H1 (cell line): ENCODE data around the gene TRAT1. TPM values are rescaled to one million over a fixed set of nuclear protein-coding genes. Genes with fewer than 3 reads are reported as not detected.

ENCODE experiments used
- CTCF ChIA-PET: fragments of 300-600 bp; sonication (Branson Sonifier 250); formaldehyde crosslinking; loops from one replicate; lab custom pipeline; 2021; ENCODE audit not compliant: partially characterized antibody; lab: Charles Lee
- POLR2A ChIA-PET: fragments of 300-600 bp; sonication (Branson Sonifier 250); formaldehyde crosslinking; loops from one replicate; lab custom pipeline; 2021; ENCODE audit warnings: inconsistent platforms; ENCODE audit not compliant: partially characterized antibody; lab: Charles Lee
- DNase-seq, 2 experiments: peaks; one replicate each; pipeline versions ENCODE4 v3.0.0 to v3.0.0-alpha.2; 2010 to 2022; ENCODE audit warnings: low spot score in 2 of 2, low read depth in 1 of 2, mixed read lengths in 1 of 2
- FAIRE-seq: peaks from 2 replicates; lab custom pipeline; 2011; peaks lifted over from hg19 to GRCh38; lab: Jason Lieb, UNC
- H2AFZ ChIP-seq: 2 replicates; pipeline ENCODE4 v1.8.1; 2012; ENCODE audit warnings: low read length, inconsistent platforms
- H2AK5ac ChIP-seq: 2 replicates; pipeline ENCODE4 v1.6.1; 2013; ENCODE audit warnings: low read depth, low read length
- H2BK120ac ChIP-seq: replicated peaks from 2 replicates; pipeline ENCODE3; 2013; ENCODE audit warnings: low read depth, low read length, inconsistent platforms
- H2BK12ac ChIP-seq: 2 replicates; pipeline ENCODE4 v1.6.1; 2013; ENCODE audit warnings: low read depth, low read length
- H2BK15ac ChIP-seq: 2 replicates; pipeline ENCODE4 v1.6.1; 2013; ENCODE audit warnings: low read length
- H2BK20ac ChIP-seq: 2 replicates; pipeline ENCODE4 v1.6.1; 2013; ENCODE audit warnings: low read length
- H2BK5ac ChIP-seq: 2 replicates; pipeline ENCODE4 v1.6.1; 2013; ENCODE audit warnings: low read depth, low read length
- H3K14ac ChIP-seq: 2 replicates; pipeline ENCODE4 v1.6.1; 2013; ENCODE audit warnings: inconsistent platforms; ENCODE audit not compliant: insufficient read length
- H3K18ac ChIP-seq: 2 replicates; pipeline ENCODE4 v1.6.1; 2013; ENCODE audit warnings: low read length; ENCODE audit errors: extremely low read depth
- H3K23ac ChIP-seq: 2 replicates; pipeline ENCODE4 v1.6.1; 2013; ENCODE audit warnings: inconsistent platforms; ENCODE audit not compliant: insufficient read length
- H3K23me2 ChIP-seq: 2 replicates; pipeline ENCODE4 v1.6.1; 2013; ENCODE audit warnings: low read depth, low read length
- H3K27ac ChIP-seq: 2 replicates; pipeline ENCODE4 v1.6.1; 2011; ENCODE audit warnings: low read depth, low read length, inconsistent platforms
- H3K27me3 ChIP-seq, 4 experiments: replicated peaks in 1 of 4; 1 replicate in 1 of 4; 2 replicates in 3 of 4; pipeline versions ENCODE4 v1.6.1 to v1.8.1; 2011 to 2013; ENCODE audit warnings: low read length in 3 of 4, mild to moderate bottlenecking in 3 of 4, inconsistent platforms in 2 of 4, mixed read lengths in 2 of 4, moderate library complexity in 1 of 4; ENCODE audit not compliant: control insufficient read depth in 3 of 4, insufficient read depth in 3 of 4; ENCODE audit errors: extremely low read depth in 1 of 4
- H3K36me3 ChIP-seq, 4 experiments: 2 replicates each; pipeline versions ENCODE4 v1.6.1 to v1.8.1; 2011 to 2013; ENCODE audit warnings: mild to moderate bottlenecking in 4 of 4, low read length in 3 of 4, moderate library complexity in 2 of 4, control low read depth in 1 of 4, inconsistent platforms in 1 of 4; ENCODE audit not compliant: insufficient read depth in 4 of 4, control insufficient read depth in 2 of 4
- H3K4ac ChIP-seq: replicated peaks from 2 replicates; pipeline ENCODE3; 2013; ENCODE audit warnings: low read length, low read depth, mixed read lengths, inconsistent platforms; ENCODE audit not compliant: insufficient read length
- H3K4me1 ChIP-seq, 4 experiments: replicated peaks in 1 of 4; 1 replicate in 1 of 4; 2 replicates in 3 of 4; pipeline versions ENCODE4 v1.6.1 to v1.8.1; 2011 to 2013; ENCODE audit warnings: low read length in 3 of 4, inconsistent platforms in 2 of 4, mixed read lengths in 1 of 4; ENCODE audit not compliant: insufficient read depth in 4 of 4, control insufficient read depth in 3 of 4
- H3K4me2 ChIP-seq, 2 experiments: 2 replicates each; pipeline versions ENCODE4 v1.6.1 to v1.8.1; 2011 to 2013; ENCODE audit warnings: low read depth in 2 of 2, low read length in 2 of 2, control low read depth in 1 of 2, inconsistent platforms in 1 of 2, mild to moderate bottlenecking in 1 of 2; ENCODE audit not compliant: insufficient read depth in 1 of 2
- H3K4me3 ChIP-seq, 4 experiments: fragments of 200-600, 300-600 bp in 1 of 4; sonication (generic), shearing (Covaris generic), sonication (Bioruptor Twin) in 1 of 4; 2 replicates each; pipeline versions ENCODE4 v1.5.1 to v1.8.1; 2011 to 2016; ENCODE audit warnings: low read length in 4 of 4, low read depth in 3 of 4, control low read depth in 2 of 4, inconsistent platforms in 2 of 4, mild to moderate bottlenecking in 2 of 4, mixed read lengths in 1 of 4, moderate library complexity in 1 of 4; ENCODE audit not compliant: insufficient read depth in 2 of 4; ENCODE audit errors: extremely low read depth in 1 of 4
- H3K56ac ChIP-seq: replicated peaks from 2 replicates; pipeline ENCODE3; 2013; ENCODE audit warnings: low read depth, mild to moderate bottlenecking, mixed read lengths, low read length, inconsistent platforms; ENCODE audit not compliant: insufficient read length
- H3K79me1 ChIP-seq: 2 replicates; pipeline ENCODE4 v1.6.1; 2013; ENCODE audit warnings: low read depth, low read length, control low read depth
- H3K79me2 ChIP-seq, 2 experiments: 2 replicates each; pipeline versions ENCODE4 v1.6.1 to v1.8.1; 2012 to 2013; ENCODE audit warnings: low read length in 2 of 2, mild to moderate bottlenecking in 2 of 2, inconsistent platforms in 1 of 2; ENCODE audit not compliant: insufficient read depth in 2 of 2, control insufficient read depth in 1 of 2
- H3K9ac ChIP-seq, 4 experiments: replicated peaks in 1 of 4; 1 replicate in 1 of 4; 2 replicates in 3 of 4; pipeline versions ENCODE4 v1.6.1 to v1.8.1; 2011 to 2013; ENCODE audit warnings: low read depth in 3 of 4, low read length in 3 of 4, control low read depth in 2 of 4, mild to moderate bottlenecking in 2 of 4, moderate library complexity in 2 of 4, inconsistent platforms in 1 of 4; ENCODE audit errors: extremely low read depth in 1 of 4
- H3K9me3 ChIP-seq, 2 experiments: 2 replicates each; pipeline versions ENCODE4 v1.6.1 to v1.8.1; 2012 to 2013; ENCODE audit warnings: mild to moderate bottlenecking in 2 of 2, moderate library complexity in 2 of 2, control low read depth in 1 of 2, inconsistent platforms in 1 of 2, low read depth in 1 of 2, low read length in 1 of 2, mixed read lengths in 1 of 2; ENCODE audit not compliant: insufficient read depth in 2 of 2
- H4K20me1 ChIP-seq, 2 experiments: replicated peaks in 1 of 2; 2 replicates each; pipeline versions ENCODE3 to v1.8.1; 2011 to 2013; ENCODE audit warnings: inconsistent platforms in 2 of 2, low read length in 2 of 2, mild to moderate bottlenecking in 1 of 2; ENCODE audit not compliant: insufficient read depth in 2 of 2, control insufficient read depth in 1 of 2
- H4K5ac ChIP-seq: 2 replicates; pipeline ENCODE4 v1.6.1; 2013; ENCODE audit warnings: low read length, low read depth, mixed read lengths, inconsistent platforms; ENCODE audit not compliant: insufficient read length
- H4K8ac ChIP-seq: 2 replicates; pipeline ENCODE4 v1.8.0; 2013; ENCODE audit warnings: mild to moderate bottlenecking, moderate library complexity, low read length, inconsistent platforms; ENCODE audit not compliant: insufficient read depth; ENCODE audit errors: extremely low read depth
- H4K91ac ChIP-seq: replicated peaks from 2 replicates; pipeline ENCODE3; 2013; ENCODE audit warnings: low read length, mixed read lengths, inconsistent platforms; ENCODE audit not compliant: insufficient read length
- BRCA1 ChIP-seq: IDR thresholded peaks from 2 replicates; pipeline ENCODE4 v1.6.1; 2012; ENCODE audit warnings: low read depth, low read length, improper control_type of control experiment
- CBX8 ChIP-seq: fragments of 300-800, 300-1000 bp; sonication (generic); IDR thresholded peaks from 2 replicates; pipeline ENCODE4 v1.7.1; 2016; ENCODE audit warnings: low read depth, low read length, borderline replicate concordance
- CTBP2 ChIP-seq: IDR thresholded peaks from 2 replicates; pipeline ENCODE4 v1.7.0; 2011; ENCODE audit warnings: borderline replicate concordance, mild to moderate bottlenecking, moderate library complexity, mixed read lengths, low read length; ENCODE audit not compliant: insufficient read depth, insufficient read length
- KDM4A ChIP-seq: IDR thresholded peaks from one replicate; pipeline ENCODE4 v1.7.1; 2012; ENCODE audit warnings: low read depth, mild to moderate bottlenecking, moderate library complexity, low read length, inconsistent platforms; ENCODE audit not compliant: severe bottlenecking
- NRF1 ChIP-seq: IDR thresholded peaks from 2 replicates; pipeline ENCODE4 v1.6.1; 2011; ENCODE audit warnings: mild to moderate bottlenecking, low read depth, low read length, improper control_type of control experiment
- RNF2 ChIP-seq: fragments of 200-900, 300-1000 bp; sonication (generic); IDR thresholded peaks from 2 replicates; pipeline ENCODE4 v1.7.1; 2016; ENCODE audit warnings: borderline replicate concordance, low read depth, mild to moderate bottlenecking, antibody characterized with exemption, low read length; ENCODE audit not compliant: poor library complexity, severe bottlenecking; ENCODE audit errors: missing control alignments
- SIRT6 ChIP-seq: IDR thresholded peaks from one replicate; pipeline ENCODE4 v1.7.1; 2012; ENCODE audit warnings: low read length, inconsistent platforms
- TAF7 ChIP-seq: optimal IDR thresholded peaks from 2 replicates; pipeline ENCODE3; 2011; ENCODE audit warnings: low read depth, mild to moderate bottlenecking, inconsistent platforms, low read length, moderate library complexity, borderline replicate concordance
- YY1 ChIP-seq: IDR thresholded peaks from 2 replicates; pipeline ENCODE4 v1.6.1; 2011; ENCODE audit warnings: low read depth, mild to moderate bottlenecking, low read length
- WGBS, 2 experiments: shearing (Covaris generic) in 1 of 2; methylation state at CpG; one replicate each; pipeline versions ENCODE4 v1.1.6 to v1.1.7; 2013 to 2015; ENCODE audit warnings: low lambda C conversion rate in 2 of 2, mixed read lengths in 2 of 2, inconsistent platforms in 1 of 2, low coverage in 1 of 2, missing lambda C conversion rate in 1 of 2; ENCODE audit not compliant: insufficient replicate concordance in 2 of 2, insufficient coverage in 1 of 2, insufficient read length in 1 of 2; ENCODE audit errors: extremely low coverage in 1 of 2, missing lambda C conversion rate in 1 of 2; 5-methylcytosine and 5-hydroxymethylcytosine counted together
- polyA plus RNA-seq, 7 experiments: library from polyadenylated mRNA; depleted of rRNA in 3 of 7; stranded (reverse) in 5 of 7; unstranded in 2 of 7; fragments of >200 nt in 5 of 7; fragments of 200-250 nt in 2 of 7; gene quantifications; 1 replicate in 5 of 7; 2 replicates in 1 of 7; 4 replicates in 1 of 7; pipeline versions ENCODE4 v1.2.1 to v1.2.3, GENCODE V29; 2011 to 2013; ENCODE audit warnings: missing spikeins in 2 of 7, mixed read lengths in 2 of 7
- total RNA-seq: library from RNA; stranded (reverse); fragmentation: NEBNext Ultra II Directional; extraction: Animal tissue kit (Norgen Biotek cat#: 25700); gene quantifications from 2 replicates; pipeline ENCODE4 v1.2.1, GENCODE V29; 2021

Gene TRAT1
- total and polyA plus RNA-seq, 2 of the 8 experiments (the other 6 are each of a cell fraction or from before 2014, with no cell fraction given) = not detected

DNA sequence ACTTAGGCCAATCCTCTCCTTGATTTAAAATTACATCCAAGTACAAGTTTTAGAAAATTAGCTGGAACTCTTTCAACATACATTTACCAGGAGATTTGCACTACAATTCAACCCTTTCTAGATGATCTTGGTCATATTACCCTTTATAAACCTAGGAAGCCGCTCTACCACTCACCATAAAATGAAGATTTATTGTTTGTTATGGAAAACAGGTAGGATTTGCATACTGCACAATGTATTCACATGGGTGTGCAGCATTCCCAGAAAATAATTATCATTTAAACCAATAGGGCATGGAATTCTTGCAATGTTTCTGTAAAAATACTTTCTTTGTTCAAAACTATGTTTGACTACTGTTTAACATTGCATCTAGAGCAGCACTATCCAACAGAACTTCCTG, 46.9 kb upstream of the TRAT1 start:
- Histone ChIP-seq H3K23ac (no peak overlapping the region), H2BK15ac (no peak overlapping the region), H3K27me3 (no peaks in the 10 kb centered on the region), H2AK5ac (no peak overlapping the region), H3K18ac (no peak overlapping the region), H3K4me2 (no peak overlapping the region), H3K23me2 (no peaks in the 10 kb centered on the region), H2BK120ac (no peak overlapping the region), H2BK12ac (no peak overlapping the region), H4K5ac (no peak overlapping the region), H2BK5ac (no peak overlapping the region), H2BK20ac (no peak overlapping the region), H4K8ac (no peak overlapping the region), H3K56ac (no peak overlapping the region), H3K27ac (no peak overlapping the region), H3K4ac (no peak overlapping the region), H3K36me3 (no peaks in the 10 kb centered on the region), H3K4me3 (no peak overlapping the region), H3K9ac (no peak overlapping the region), H3K79me1 (no peaks in the 10 kb centered on the region), H3K79me2 (no peaks in the 10 kb centered on the region), H3K14ac (no peak overlapping the region), H3K9me3 (no peaks in the 10 kb centered on the region), H2AFZ (no peak overlapping the region), H4K20me1 (no peaks in the 10 kb centered on the region), H4K91ac (no peak overlapping the region), H3K4me1 (no peaks in the 10 kb centered on the region)
- TF ChIP-seq TAF7 (no peak), NRF1 (no peak), RNF2 (no peak), SIRT6 (no peak), YY1 (no peak), CTBP2 (no peak), KDM4A (no peak), CBX8 (no peak), BRCA1 (no peak)
- POLR2A ChIA-PET = no interaction called here
- CTCF ChIA-PET = no interaction called here
- DNase-seq (no peak), FAIRE-seq (no peak)
- WGBS, 2 experiments = 90% methylated on average over 1 of the region's 1 CpG; no CpG with 5 or more reads in 1 of the 2 experiments
